ENCODE results near the gene FAM193B. TPM values are rescaled to one million over a fixed set of nuclear protein-coding genes. Genes with fewer than 3 reads are reported as not detected.
"Not testable (repeated sequence)": the region's sequence is repeated elsewhere in the genome, so short reads cannot be mapped to it uniquely, and the experiment has no call there.

Gene FAM193B
- total RNA-seq, 1 donor from 2014 or later = 43.8 TPM

- no peak for DNase-seq (ENCODE audit: low spot score)
Observed at GRCh38 chr5:177487975-177488374, 66.4 kb downstream of the FAM193B start.

GRCh38 chr5:177487144-177487543, 67.2 kb downstream of the FAM193B start:
- no peak for DNase-seq (ENCODE audit: low spot score)

- DNase-seq (ENCODE audit: low spot score) = no peak
Observed at GRCh38 chr5:177486256-177486655, 68.1 kb downstream of the FAM193B start.

- DNase-seq (ENCODE audit: low spot score) = not testable (repeated sequence)
Observed at GRCh38 chr5:177485753-177486152, 68.6 kb downstream of the FAM193B start.

- DNase-seq (ENCODE audit: low spot score) = no peak
Observed at GRCh38 chr5:177484902-177485549, 69.3 kb downstream of the FAM193B start.

GRCh38 chr5:177483994-177484901, 70.1 kb downstream of the FAM193B start:
- DNase-seq (ENCODE audit: low spot score) = no peak

GRCh38 chr5:177483042-177483441, 71.3 kb downstream of the FAM193B start:
- DNase-seq (ENCODE audit: low spot score) = no peak

GRCh38 chr5:177482359-177482795, 72.0 kb downstream of the FAM193B start:
- no peak for DNase-seq (ENCODE audit: low spot score)

- DNase-seq (ENCODE audit: low spot score) = no peak
Observed at GRCh38 chr5:177479774-177480173, 74.6 kb downstream of the FAM193B start.

- DNase-seq (ENCODE audit: low spot score) = peak; percentile 88
Observed at GRCh38 chr5:177478711-177479646, 75.4 kb downstream of the FAM193B start.

- DNase-seq (ENCODE audit: low spot score) = no peak
Observed at GRCh38 chr5:177477701-177478477, 76.5 kb downstream of the FAM193B start.

- DNase-seq (ENCODE audit: low spot score) = peak; percentile 79
Observed at GRCh38 chr5:177476531-177477233, 77.7 kb downstream of the FAM193B start.

GRCh38 chr5:177475563-177476427, 78.6 kb downstream of the FAM193B start:
- no peak for DNase-seq (ENCODE audit: low spot score)

- DNase-seq (ENCODE audit: low spot score) = no peak
Observed at GRCh38 chr5:177474846-177475562, 79.4 kb downstream of the FAM193B start.

- no peak for DNase-seq (ENCODE audit: low spot score)
Observed at GRCh38 chr5:177474002-177474476, 80.3 kb downstream of the FAM193B start.

- peak; percentile 69 for DNase-seq (ENCODE audit: low spot score)
Observed at GRCh38 chr5:177473443-177474001, 80.8 kb downstream of the FAM193B start, which contains the start of gene DBN1. TSS of gene DBN1 (minus strand) at chr5:177473634. CDS start at chr5:177473521, 113 bp downstream.

- no peak for DNase-seq (ENCODE audit: low spot score)
Observed at GRCh38 chr5:177472460-177473442, 81.6 kb downstream of the FAM193B start.

All from umbilical cord (tissue), 2 donors.